Measurements from ENCODE around the gene TUBGCP6. TPM values are rescaled to one million over a fixed set of nuclear protein-coding genes. Genes with fewer than 3 reads are reported as not detected.

The TUBGCP6 gene
- total and polyA plus RNA-seq, 2 experiments from 2014 or later, result 32.6 to 46.1 TPM

DNA sequence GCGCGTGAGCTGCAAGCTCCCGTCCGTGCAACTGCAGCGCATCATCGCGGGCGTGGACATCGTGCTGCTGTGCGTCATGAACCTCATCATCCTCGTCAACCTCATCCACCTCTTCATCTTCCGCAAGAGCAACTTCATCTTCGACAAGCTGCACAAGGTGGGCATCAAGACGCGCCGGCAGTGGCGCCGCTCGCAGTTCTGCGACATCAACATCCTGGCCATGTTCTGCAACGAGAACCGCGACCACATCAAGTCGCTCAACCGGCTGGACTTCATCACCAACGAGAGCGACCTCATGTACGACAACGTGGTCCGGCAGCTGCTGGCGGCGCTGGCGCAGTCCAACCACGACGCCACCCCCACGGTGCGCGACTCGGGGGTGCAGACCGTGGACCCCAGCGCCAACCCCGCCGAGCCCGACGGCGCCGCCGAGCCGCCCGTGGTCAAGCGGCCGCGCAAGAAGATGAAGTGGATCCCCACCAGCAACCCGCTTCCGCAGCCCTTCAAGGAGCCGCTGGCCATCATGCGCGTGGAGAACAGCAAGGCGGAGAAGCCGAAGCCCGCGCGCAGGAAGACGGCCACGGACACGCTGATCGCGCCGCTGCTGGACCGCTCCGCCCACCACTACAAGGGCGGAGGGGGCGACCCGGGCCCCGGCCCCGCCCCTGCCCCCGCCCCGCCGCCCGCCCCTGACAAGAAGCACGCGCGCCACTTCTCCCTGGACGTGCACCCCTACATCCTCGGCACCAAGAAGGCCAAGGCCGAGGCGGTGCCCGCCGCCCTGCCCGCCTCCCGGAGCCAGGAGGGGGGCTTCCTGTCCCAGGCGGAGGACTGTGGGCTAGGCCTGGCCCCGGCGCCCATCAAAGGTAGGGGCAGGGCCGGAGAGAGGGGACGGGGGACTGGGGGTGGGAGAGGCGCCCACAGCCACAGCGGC is 67.0 kb downstream of the TUBGCP6 start:
- Histone ChIP-seq H3K36me3 (peaks cover 3% of the 10 kb centered on the region), H3K9me3 (ENCODE audit: low read depth) (no peaks in the 10 kb centered on the region), H3K4me1 (ENCODE audit: low read depth) (peaks cover 16% of the 10 kb centered on the region), H3K27me3 (no peaks in the 10 kb centered on the region), H3K27ac (no peak overlapping the region), H3K4me3 (no peak overlapping the region)
- TF ChIP-seq CTCF (IDR thresholded peaks at IDR 0.05; ENCODE audit: low read depth, low read length), result no peak
- no peak for DNase-seq (ENCODE audit: low read depth in 1 of 2, low spot score in 1 of 2)

DNA sequence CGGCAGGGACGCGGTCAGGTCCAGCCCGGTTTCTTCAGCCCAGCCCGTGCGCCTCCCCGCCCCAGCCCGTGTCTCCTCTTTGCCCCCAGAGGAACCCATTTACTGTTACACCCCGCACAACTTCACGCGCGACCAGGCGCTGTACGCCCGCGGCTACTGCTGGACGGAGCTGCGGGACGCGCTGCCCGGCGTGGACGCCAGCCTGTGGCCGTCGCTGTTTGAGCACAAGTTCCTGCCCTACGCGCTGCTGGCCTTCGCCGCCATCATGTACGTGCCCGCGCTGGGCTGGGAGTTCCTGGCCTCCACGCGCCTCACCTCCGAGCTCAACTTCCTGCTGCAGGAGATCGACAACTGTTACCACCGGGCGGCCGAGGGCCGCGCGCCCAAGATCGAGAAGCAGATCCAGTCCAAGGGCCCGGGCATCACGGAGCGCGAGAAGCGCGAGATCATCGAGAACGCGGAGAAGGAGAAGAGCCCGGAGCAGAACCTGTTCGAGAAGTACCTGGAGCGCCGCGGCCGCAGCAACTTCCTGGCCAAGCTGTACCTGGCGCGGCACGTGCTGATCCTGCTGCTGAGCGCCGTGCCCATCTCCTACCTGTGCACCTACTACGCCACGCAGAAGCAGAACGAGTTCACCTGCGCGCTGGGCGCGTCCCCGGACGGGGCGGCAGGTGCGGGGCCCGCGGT is 67.8 kb downstream of the TUBGCP6 start:
- Histone ChIP-seq H3K36me3 (peaks cover 3% of the 10 kb centered on the region), H3K4me1 (ENCODE audit: low read depth) (peaks cover 16% of the 10 kb centered on the region), H3K27me3 (no peaks in the 10 kb centered on the region), H3K4me3 (no peak overlapping the region), H3K9me3 (ENCODE audit: low read depth) (no peaks in the 10 kb centered on the region), H3K27ac (peak overlapping the region; percentile 86)
- no peak for DNase-seq (ENCODE audit: low read depth in 1 of 2, low spot score in 1 of 2)
- TF ChIP-seq CTCF (IDR thresholded peaks at IDR 0.05; ENCODE audit: low read depth, low read length), result no peak

DNA sequence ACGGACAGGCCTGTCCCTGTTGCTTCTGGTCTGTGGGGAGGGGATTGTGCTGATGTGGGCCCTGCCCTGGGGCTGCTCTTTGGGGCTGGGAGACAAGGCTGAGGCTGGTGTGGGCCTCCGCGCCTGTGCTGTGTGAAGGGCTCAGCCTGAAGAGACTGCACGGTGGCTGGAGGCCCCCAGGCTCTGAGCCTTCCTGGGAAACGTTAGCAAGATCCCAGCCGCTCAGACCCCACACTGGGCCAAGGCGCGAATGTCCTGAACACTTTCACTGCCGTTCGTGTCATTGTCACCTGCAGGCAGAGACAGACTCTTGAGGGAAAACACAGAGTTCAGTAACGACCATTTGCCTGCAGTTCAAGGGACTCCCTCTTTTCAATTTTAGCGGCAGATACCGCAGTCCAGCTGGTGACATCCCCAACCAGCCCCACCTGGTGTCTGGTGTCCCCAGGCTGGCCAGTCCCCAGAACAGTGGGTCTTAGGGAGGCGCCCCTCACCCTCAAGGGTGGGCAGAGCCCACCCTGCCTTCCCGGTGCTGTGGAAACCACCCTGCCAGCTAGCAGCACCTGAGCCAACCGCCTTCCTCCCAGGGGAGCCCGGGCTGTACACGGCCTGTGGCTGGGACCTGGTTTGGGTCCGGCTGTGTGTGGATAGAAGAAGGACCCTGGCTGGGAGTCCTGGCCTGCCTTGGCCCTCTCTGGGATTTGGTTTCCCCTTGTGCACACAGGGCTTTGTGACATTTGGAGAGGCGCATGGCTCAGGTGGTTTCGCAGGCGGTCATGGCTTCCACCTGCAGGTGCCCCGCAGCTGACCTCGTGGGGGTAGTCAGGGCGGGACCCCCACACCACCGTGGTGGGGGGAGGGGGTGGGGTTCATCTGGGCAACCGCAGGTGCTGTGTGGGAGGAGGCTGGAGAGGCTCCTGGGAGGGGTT is 68.6 kb downstream of the TUBGCP6 start:
- Histone ChIP-seq H3K36me3 (peaks cover 3% of the 10 kb centered on the region), H3K4me1 (ENCODE audit: low read depth) (peaks cover 24% of the 10 kb centered on the region), H3K9me3 (ENCODE audit: low read depth) (no peaks in the 10 kb centered on the region), H3K27me3 (no peaks in the 10 kb centered on the region), H3K27ac (peak overlapping the region; percentile 86), H3K4me3 (no peak overlapping the region)
- TF ChIP-seq CTCF (IDR thresholded peaks at IDR 0.05; ENCODE audit: low read depth, low read length), result no peak
- DNase-seq (ENCODE audit: low read depth in 1 of 2, low spot score in 1 of 2), result peak in 1 of 2 donors; percentile 69

DNA sequence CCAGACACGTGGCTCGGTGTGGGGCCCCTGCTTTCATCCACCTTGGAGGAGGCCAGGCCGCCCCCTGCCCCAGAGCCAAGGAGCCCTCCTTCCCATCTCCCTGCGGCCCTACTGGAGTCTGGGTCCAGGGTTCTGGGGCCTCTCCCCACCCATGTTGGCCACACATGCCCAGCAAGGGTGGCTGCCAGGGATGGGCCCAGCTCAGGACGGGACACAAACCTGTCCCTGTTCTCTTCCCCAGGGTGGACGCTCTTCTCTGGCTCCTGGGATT is 69.7 kb downstream of the TUBGCP6 start:
- Histone ChIP-seq H3K36me3 (peaks cover 3% of the 10 kb centered on the region), H3K4me3 (no peak overlapping the region), H3K27ac (peak overlapping the region; percentile 86), H3K27me3 (no peaks in the 10 kb centered on the region), H3K4me1 (ENCODE audit: low read depth) (peaks cover 24% of the 10 kb centered on the region), H3K9me3 (ENCODE audit: low read depth) (no peaks in the 10 kb centered on the region)
- no peak for TF ChIP-seq CTCF (IDR thresholded peaks at IDR 0.05; ENCODE audit: low read depth, low read length)
- no peak for DNase-seq (ENCODE audit: low read depth in 1 of 2, low spot score in 1 of 2)

All from cardiac muscle cell (in vitro differentiated cells and primary cell).